GM21528 (cell line): ENCODE measurements around the gene ARID5A.

Experiments used
- ATAC-seq: cut with Tn5 transposase; IDR thresholded peaks from one replicate; pipeline ENCODE4 v1.9.1; 2021; ENCODE audit warnings: mild to moderate bottlenecking, moderate library complexity; ENCODE audit not compliant: unreplicated experiment, low FRiP score

ARID5A gene

DNA sequence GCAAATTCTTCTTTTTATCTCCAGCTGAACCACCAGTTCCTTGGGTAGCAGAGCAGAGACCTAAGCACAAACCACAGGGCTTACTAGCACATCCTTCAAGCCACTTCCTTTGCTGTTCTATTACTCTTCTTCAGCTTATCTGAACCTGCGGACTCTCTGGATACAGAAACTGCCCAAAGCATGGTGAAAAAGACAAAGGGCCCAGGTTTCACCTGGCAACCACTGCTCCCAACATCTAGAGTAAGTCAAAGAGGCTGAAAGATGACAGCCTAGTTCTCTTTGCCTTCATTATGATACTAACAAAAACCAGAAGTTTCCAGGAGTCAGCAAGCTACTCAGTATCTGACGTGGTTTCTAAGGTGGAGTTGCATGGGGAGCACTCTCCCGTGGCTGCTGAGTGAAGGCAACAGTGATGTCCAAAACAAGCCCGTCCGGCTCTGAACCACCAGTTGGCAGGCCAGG, 58.2 kb downstream of the ARID5A start:
- no peak for ATAC-seq

DNA sequence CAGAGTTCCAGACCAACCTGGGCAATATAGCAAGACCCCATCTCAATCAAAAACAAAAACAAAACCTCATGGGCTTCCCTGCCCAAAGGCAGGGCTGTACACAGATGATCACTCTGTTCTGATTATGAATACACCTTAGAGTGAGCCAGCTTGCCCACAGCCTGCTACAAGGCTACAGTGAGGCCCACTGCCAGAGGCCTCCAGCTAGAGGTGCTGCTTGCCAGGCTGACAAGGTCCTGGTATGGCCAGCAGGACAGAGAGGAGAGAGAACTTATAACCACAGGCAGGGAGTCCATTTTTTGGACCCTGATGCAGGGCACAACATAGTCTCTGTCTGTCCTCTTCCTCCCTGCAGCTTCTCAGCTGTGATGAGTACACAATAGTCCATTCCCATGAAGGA, 60.0 kb downstream of the ARID5A start:
- ATAC-seq = no peak

DNA sequence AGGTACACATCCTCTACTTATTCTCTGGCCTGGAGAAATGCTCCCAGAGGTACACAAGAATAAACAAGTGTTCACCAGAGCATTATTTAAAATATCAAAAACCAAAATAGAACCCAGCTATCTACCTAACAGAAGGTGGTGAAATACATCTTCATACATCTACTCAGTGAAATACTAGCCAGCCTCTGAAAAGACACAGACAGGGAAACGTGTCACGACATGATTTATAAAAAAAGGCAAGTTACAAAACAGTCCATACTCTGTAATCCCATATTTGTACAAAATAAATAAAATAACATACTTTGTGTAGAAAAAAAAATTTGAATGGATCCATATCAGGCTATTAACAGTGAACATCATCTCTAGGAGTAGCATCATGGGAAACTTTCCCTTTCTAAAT, 63.4 kb downstream of the ARID5A start:
- ATAC-seq = no peak

DNA sequence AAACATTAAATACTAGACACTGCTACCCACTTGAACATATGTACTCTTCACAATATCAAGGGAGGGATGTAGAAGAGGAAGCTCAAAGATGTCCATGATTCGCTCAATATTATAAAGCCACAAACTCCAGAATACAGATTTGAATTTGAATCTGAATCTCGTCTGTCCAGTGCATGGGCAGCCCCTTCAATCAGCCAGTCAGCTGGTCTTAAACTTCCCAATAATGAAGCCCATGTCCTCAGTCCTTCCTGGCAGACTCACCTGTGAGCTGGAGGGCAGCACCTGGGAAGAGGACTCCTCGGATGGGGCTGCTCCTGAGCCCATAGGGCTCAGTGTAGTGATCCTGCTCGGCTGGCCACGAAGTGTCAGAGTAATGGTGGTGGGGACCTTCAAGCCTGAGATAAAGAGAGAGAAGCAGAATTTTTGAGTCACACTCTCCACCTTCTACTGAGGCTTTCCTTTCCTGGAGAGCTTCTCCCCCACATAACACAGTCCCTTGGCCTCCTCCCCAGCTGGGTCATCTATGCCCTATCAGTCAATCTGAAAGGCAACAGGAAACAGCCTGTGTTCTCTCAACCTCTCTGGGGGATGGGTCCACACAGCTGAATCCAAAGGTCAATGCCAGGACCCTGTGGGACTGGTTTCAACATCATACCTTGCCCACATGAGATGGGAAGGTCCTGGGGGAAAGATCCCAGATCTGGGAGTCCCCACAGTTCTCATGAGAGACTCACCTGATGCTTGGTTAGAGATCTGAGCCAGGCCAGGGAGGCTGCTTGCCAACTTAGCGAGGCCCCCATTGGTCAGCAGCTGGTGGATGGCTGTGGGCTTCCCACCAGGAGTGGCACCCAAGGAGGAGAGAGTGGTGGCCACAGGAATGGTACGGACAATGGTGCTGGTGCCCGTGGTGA, 65.1 kb downstream of the ARID5A start:
- ATAC-seq = no peak
